ENCODE results near the gene ZFAND6.
"Not testable (repeated sequence)": the region's sequence is repeated elsewhere in the genome, so short reads cannot be mapped to it uniquely, and the experiment has no call there.

Gene ZFAND6

DNA sequence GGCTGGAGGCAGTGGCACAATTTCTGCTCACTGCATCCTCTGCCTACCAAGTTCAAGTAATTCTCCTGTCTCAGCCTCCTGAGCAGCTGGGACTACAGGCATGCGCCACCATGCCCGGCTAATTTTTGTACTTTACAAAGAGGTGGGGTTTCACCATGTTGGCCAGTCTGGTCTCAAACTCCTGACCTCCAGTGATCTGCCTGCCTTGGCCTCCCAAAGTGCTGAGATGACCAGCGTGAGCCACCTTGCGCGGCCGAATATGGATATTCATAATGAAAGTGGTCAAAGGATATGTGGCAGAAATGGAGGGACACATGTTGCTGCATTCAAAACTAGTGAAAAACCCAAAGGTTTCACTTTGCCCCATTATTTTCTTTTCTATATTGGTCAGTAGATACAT is 40.2 kb downstream of the ZFAND6 start:
- H3K36me3 ChIP-seq (replicated peaks in 1 of 2; ENCODE audit: control insufficient read depth in 2 of 2, insufficient read depth in 2 of 2, low read length in 2 of 2); H3K27me3 ChIP-seq (ENCODE audit: control insufficient read depth in 3 of 3, insufficient read depth in 3 of 3, low read depth in 1 of 3, low read length in 3 of 3); H3K4me3 ChIP-seq (ENCODE audit: low read length in 2 of 2); H2BK15ac ChIP-seq (ENCODE audit: low read length); H3K9me3 ChIP-seq (replicated peaks in 1 of 2; ENCODE audit: control insufficient read depth in 2 of 2, insufficient read depth in 1 of 2, low read depth in 1 of 2, low read length in 2 of 2); H3K79me1 ChIP-seq (ENCODE audit: low read depth, low read length); H2BK12ac ChIP-seq (ENCODE audit: low read length); H3K4me2 ChIP-seq (ENCODE audit: insufficient read depth, low read length, poor library complexity, severe bottlenecking); H2AK5ac ChIP-seq (ENCODE audit: low read depth, low read length); H2BK120ac ChIP-seq (ENCODE audit: low read depth, low read length); H3K4ac ChIP-seq (ENCODE audit: low read length); H3K9ac ChIP-seq (ENCODE audit: low read depth, low read length, poor library complexity); H2BK5ac ChIP-seq (ENCODE audit: low read length); H3K14ac ChIP-seq (ENCODE audit: low read length); H3K18ac ChIP-seq (ENCODE audit: low read length); DNase-seq (ENCODE audit: low spot score); H3K27ac ChIP-seq (replicated peaks; ENCODE audit: low read length); H2AFZ ChIP-seq (ENCODE audit: low read length); H3K23ac ChIP-seq (ENCODE audit: low read depth, low read length, poor library complexity); H4K8ac ChIP-seq (ENCODE audit: low read depth, low read length); H4K91ac ChIP-seq (ENCODE audit: low read depth, low read length, poor library complexity): not testable (repeated sequence)
- WGBS, 2 donors (ENCODE audit: extremely low coverage in 2 of 2, insufficient read length in 2 of 2, insufficient replicate concordance in 1 of 2): no CpG with 5 or more reads among the region's 6 CpGs
- peaks cover 0 to 11% of the 10 kb centered on the region in 2 donors for H3K4me1 ChIP-seq (ENCODE audit: control insufficient read depth in 2 of 2, insufficient read depth in 1 of 2, low read depth in 1 of 2, low read length in 2 of 2)

DNA sequence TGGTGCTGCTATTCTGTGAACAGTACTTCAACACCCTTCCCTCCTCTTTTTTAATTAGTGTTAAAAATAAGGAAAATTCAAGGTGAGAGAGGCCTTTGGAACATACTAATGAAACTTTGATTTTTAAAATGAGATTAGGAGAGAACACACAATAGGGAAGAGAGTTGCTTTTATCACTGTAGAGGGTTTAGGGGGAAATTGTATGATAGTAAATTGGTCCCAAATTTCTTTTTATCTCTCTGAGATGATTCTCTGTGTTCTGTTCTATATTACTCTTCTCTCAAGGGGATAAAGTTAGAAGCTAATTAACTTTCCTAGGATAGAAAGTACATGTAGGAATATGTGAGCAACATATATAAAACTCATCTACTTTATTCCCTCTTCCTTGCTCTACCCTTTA is 40.8 kb downstream of the ZFAND6 start:
- no peak overlapping the region for H2BK120ac ChIP-seq (ENCODE audit: low read depth, low read length)
- peaks cover 0 to 8% of the 10 kb centered on the region in 2 donors for H3K4me1 ChIP-seq (ENCODE audit: control insufficient read depth in 2 of 2, insufficient read depth in 1 of 2, low read depth in 1 of 2, low read length in 2 of 2)
- H3K27ac ChIP-seq (replicated peaks; ENCODE audit: low read length): no peak overlapping the region
- no peak overlapping the region for H3K4me2 ChIP-seq (ENCODE audit: insufficient read depth, low read length, poor library complexity, severe bottlenecking)
- no peak overlapping the region for H3K9ac ChIP-seq (ENCODE audit: low read depth, low read length, poor library complexity)
- H3K4ac ChIP-seq (ENCODE audit: low read length): no peak overlapping the region
- no peak overlapping the region for H2AFZ ChIP-seq (ENCODE audit: low read length)
- no peak overlapping the region for H3K23ac ChIP-seq (ENCODE audit: low read depth, low read length, poor library complexity)
- peaks cover 0 to 4% of the 10 kb centered on the region in 2 donors for H3K36me3 ChIP-seq (replicated peaks in 1 of 2; ENCODE audit: control insufficient read depth in 2 of 2, insufficient read depth in 2 of 2, low read length in 2 of 2)
- no peak overlapping the region for H3K14ac ChIP-seq (ENCODE audit: low read length)
- H4K91ac ChIP-seq (ENCODE audit: low read depth, low read length, poor library complexity): no peak overlapping the region
- peaks cover 2% of the 10 kb centered on the region for H3K79me1 ChIP-seq (ENCODE audit: low read depth, low read length)
- DNase-seq (ENCODE audit: low spot score): no peak
- H3K18ac ChIP-seq (ENCODE audit: low read length): no peak overlapping the region
- no peak overlapping the region for H2BK5ac ChIP-seq (ENCODE audit: low read length)
- H2BK15ac ChIP-seq (ENCODE audit: low read length): no peak overlapping the region
- no peak overlapping the region for H2BK12ac ChIP-seq (ENCODE audit: low read length)
- H4K8ac ChIP-seq (ENCODE audit: low read depth, low read length): no peak overlapping the region
- H3K27me3 ChIP-seq (ENCODE audit: control insufficient read depth in 3 of 3, insufficient read depth in 3 of 3, low read depth in 1 of 3, low read length in 3 of 3): no peaks in the 10 kb centered on the region
- no peak overlapping the region for H3K4me3 ChIP-seq (ENCODE audit: low read length in 2 of 2)
- no peaks in the 10 kb centered on the region for H3K9me3 ChIP-seq (replicated peaks in 1 of 2; ENCODE audit: control insufficient read depth in 2 of 2, insufficient read depth in 1 of 2, low read depth in 1 of 2, low read length in 2 of 2)
- no peak overlapping the region for H2AK5ac ChIP-seq (ENCODE audit: low read depth, low read length)

DNA sequence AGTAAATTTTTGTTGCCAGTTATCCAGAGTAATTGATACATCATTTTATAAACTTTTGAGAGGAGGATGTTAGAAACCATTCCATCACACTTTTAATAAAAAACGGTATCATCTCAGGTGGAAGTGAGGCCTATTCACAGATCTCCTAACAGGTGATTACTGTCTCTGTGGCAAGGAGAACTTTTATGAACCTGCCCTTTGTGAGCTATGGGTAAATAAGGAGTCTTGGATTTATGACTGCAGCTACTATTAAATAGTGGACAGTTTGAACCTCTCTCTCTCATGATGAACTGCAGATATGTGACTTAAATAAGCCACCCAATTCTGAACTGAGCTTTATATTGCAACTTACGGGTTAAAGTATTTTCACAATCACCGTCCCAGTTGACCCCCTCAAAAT is 45.7 kb downstream of the ZFAND6 start:
- no peak for DNase-seq (ENCODE audit: low spot score)
- Histone ChIP-seq H2AFZ (ENCODE audit: low read length) (no peak overlapping the region), H3K4me2 (ENCODE audit: insufficient read depth, low read length, poor library complexity, severe bottlenecking) (no peak overlapping the region), H3K79me1 (ENCODE audit: low read depth, low read length) (peaks cover 5% of the 10 kb centered on the region), H3K27ac (replicated peaks; ENCODE audit: low read length) (no peak overlapping the region), H2BK12ac (ENCODE audit: low read length) (no peak overlapping the region), H2AK5ac (ENCODE audit: low read depth, low read length) (no peak overlapping the region), H3K4me3 (ENCODE audit: low read length in 2 of 2) (no peak overlapping the region), H4K8ac (ENCODE audit: low read depth, low read length) (no peak overlapping the region), H3K4me1 (ENCODE audit: control insufficient read depth in 2 of 2, insufficient read depth in 1 of 2, low read depth in 1 of 2, low read length in 2 of 2) (no peaks in the 10 kb centered on the region), H3K23ac (ENCODE audit: low read depth, low read length, poor library complexity) (no peak overlapping the region), H3K36me3 (replicated peaks in 1 of 2; ENCODE audit: control insufficient read depth in 2 of 2, insufficient read depth in 2 of 2, low read length in 2 of 2) (peaks cover 0 to 4% of the 10 kb centered on the region in 2 donors), H3K18ac (ENCODE audit: low read length) (no peak overlapping the region), H2BK120ac (ENCODE audit: low read depth, low read length) (no peak overlapping the region), H3K9ac (ENCODE audit: low read depth, low read length, poor library complexity) (no peak overlapping the region), H3K9me3 (replicated peaks in 1 of 2; ENCODE audit: control insufficient read depth in 2 of 2, insufficient read depth in 1 of 2, low read depth in 1 of 2, low read length in 2 of 2) (no peaks in the 10 kb centered on the region), H2BK5ac (ENCODE audit: low read length) (no peak overlapping the region), H3K14ac (ENCODE audit: low read length) (no peak overlapping the region), H3K27me3 (ENCODE audit: control insufficient read depth in 3 of 3, insufficient read depth in 3 of 3, low read depth in 1 of 3, low read length in 3 of 3) (no peaks in the 10 kb centered on the region), H2BK15ac (ENCODE audit: low read length) (no peak overlapping the region), H3K4ac (ENCODE audit: low read length) (no peak overlapping the region), H4K91ac (ENCODE audit: low read depth, low read length, poor library complexity) (no peak overlapping the region)
- no CpG with 5 or more reads among the region's 3 CpGs for WGBS, 2 donors (ENCODE audit: extremely low coverage in 2 of 2, insufficient read length in 2 of 2, insufficient replicate concordance in 1 of 2)

DNA sequence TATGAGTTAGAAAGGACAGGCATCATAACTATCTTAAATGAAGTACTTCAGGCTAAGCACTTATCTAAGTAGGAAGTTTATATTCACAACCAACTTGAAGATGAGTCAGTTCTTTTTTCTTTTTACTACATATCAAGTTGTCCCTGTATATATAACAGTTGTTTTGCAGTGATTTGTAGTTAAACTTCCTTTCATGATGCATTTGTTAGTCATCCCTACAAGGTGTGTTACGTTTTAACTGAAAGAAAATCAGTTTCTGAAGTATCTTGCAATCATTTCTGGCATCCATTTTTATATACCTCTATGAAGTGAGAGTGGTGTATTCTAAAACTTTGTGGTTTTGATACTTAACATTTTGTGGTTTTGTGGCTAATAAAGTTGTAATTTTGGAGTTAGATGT is 46.1 kb downstream of the ZFAND6 start:
- H3K4me3 ChIP-seq (ENCODE audit: low read length in 2 of 2): no peak overlapping the region

More for the DNA sequence above, 46.1 kb downstream of the ZFAND6 start:
- no peaks in the 10 kb centered on the region for H3K4me1 ChIP-seq (ENCODE audit: control insufficient read depth in 2 of 2, insufficient read depth in 1 of 2, low read depth in 1 of 2, low read length in 2 of 2)
- H4K91ac ChIP-seq (ENCODE audit: low read depth, low read length, poor library complexity): no peak overlapping the region
- H2BK5ac ChIP-seq (ENCODE audit: low read length): no peak overlapping the region
- H3K27ac ChIP-seq (replicated peaks; ENCODE audit: low read length): no peak overlapping the region
- no peak overlapping the region for H3K4me2 ChIP-seq (ENCODE audit: insufficient read depth, low read length, poor library complexity, severe bottlenecking)
- H3K79me1 ChIP-seq (ENCODE audit: low read depth, low read length): peaks cover 5% of the 10 kb centered on the region
- H3K4ac ChIP-seq (ENCODE audit: low read length): no peak overlapping the region
- H3K14ac ChIP-seq (ENCODE audit: low read length): no peak overlapping the region
- peaks cover 0 to 4% of the 10 kb centered on the region in 2 donors for H3K36me3 ChIP-seq (replicated peaks in 1 of 2; ENCODE audit: control insufficient read depth in 2 of 2, insufficient read depth in 2 of 2, low read length in 2 of 2)
- no peak overlapping the region for H3K18ac ChIP-seq (ENCODE audit: low read length)
- no peak overlapping the region for H2BK15ac ChIP-seq (ENCODE audit: low read length)
- no peaks in the 10 kb centered on the region for H3K27me3 ChIP-seq (ENCODE audit: control insufficient read depth in 3 of 3, insufficient read depth in 3 of 3, low read depth in 1 of 3, low read length in 3 of 3)
- H2BK12ac ChIP-seq (ENCODE audit: low read length): no peak overlapping the region
- DNase-seq (ENCODE audit: low spot score): no peak
- no CpG with 5 or more reads among the region's 1 CpG for WGBS, 2 donors (ENCODE audit: extremely low coverage in 2 of 2, insufficient read length in 2 of 2, insufficient replicate concordance in 1 of 2)
- no peak overlapping the region for H2BK120ac ChIP-seq (ENCODE audit: low read depth, low read length)
- H2AFZ ChIP-seq (ENCODE audit: low read length): no peak overlapping the region
- H3K9ac ChIP-seq (ENCODE audit: low read depth, low read length, poor library complexity): no peak overlapping the region
- H4K8ac ChIP-seq (ENCODE audit: low read depth, low read length): no peak overlapping the region
- no peak overlapping the region for H3K23ac ChIP-seq (ENCODE audit: low read depth, low read length, poor library complexity)
- H2AK5ac ChIP-seq (ENCODE audit: low read depth, low read length): no peak overlapping the region
- no peaks in the 10 kb centered on the region for H3K9me3 ChIP-seq (replicated peaks in 1 of 2; ENCODE audit: control insufficient read depth in 2 of 2, insufficient read depth in 1 of 2, low read depth in 1 of 2, low read length in 2 of 2)

Measured in neuronal stem cell (in vitro differentiated cells).